Body of pancreas (tissue), 4 donors: ENCODE results near the gene IFI27L2. TPM values are rescaled to one million over a fixed set of nuclear protein-coding genes. Genes with fewer than 3 reads are reported as not detected.

ENCODE experiments used
- ATAC-seq: fragments of 150-250 bp; one replicate; pipeline ENCODE4 v1.9.1; 2016
- DNase-seq, 4 donors: peaks; one replicate each; pipeline ENCODE4 v3.0.0-alpha.2; 2019
- H3K27ac ChIP-seq, 4 donors: fragments of 200-600 bp; sonication (generic); 1 replicate in 3 of 4; 2 replicates in 1 of 4; pipeline versions ENCODE4 v1.5.1 to v1.6.1; 2016 to 2019; ENCODE audit warnings: mild to moderate bottlenecking in 1 of 4, mixed read lengths in 1 of 4, moderate library complexity in 1 of 4
- H3K27me3 ChIP-seq, 2 donors: fragments of 200-600 bp; sonication (generic); one replicate each; pipeline ENCODE4 v1.6.0; 2016; ENCODE audit warnings: mild to moderate bottlenecking in 1 of 2
- H3K36me3 ChIP-seq, 2 donors: fragments of 200-600 bp; sonication (generic); replicated peaks in 1 of 2; 2 replicates each; pipeline ENCODE4 v1.5.1; 2016; ENCODE audit warnings: low read depth in 2 of 2; ENCODE audit not compliant: insufficient read depth in 1 of 2
- H3K4me1 ChIP-seq: fragments of 200-600 bp; sonication (generic); one replicate; pipeline ENCODE4 v1.6.0; 2016
- H3K4me3 ChIP-seq, 2 donors: fragments of 200-600 bp; sonication (generic); 1 replicate in 1 of 2; 2 replicates in 1 of 2; pipeline ENCODE4 v1.5.1; 2016 to 2019
- H3K9me3 ChIP-seq, 3 donors: fragments of 200-600 bp; sonication (generic); 1 replicate in 2 of 3; 2 replicates in 1 of 3; pipeline ENCODE4 v1.5.1; 2016
- POLR2A ChIP-seq, 3 donors: fragments of 450-650 bp; IDR thresholded peaks; one replicate each; pipeline ENCODE4 v1.6.1; 2016; ENCODE audit warnings: antibody characterized with exemption in 3 of 3, mild to moderate bottlenecking in 2 of 3
- WGBS, 2 donors: methylation state at CpG; one replicate each; pipeline ENCODE4 v1.1.5; 2017; 5-methylcytosine and 5-hydroxymethylcytosine counted together
- intact Hi-C: fragments of 100-400 bp; cut with DNase I; formaldehyde crosslinking; loops from one replicate; pipeline ENCODE4 v1.15.1; 2023
- total RNA-seq, 2 donors: library from RNA; depleted of rRNA; stranded (reverse); fragments of >200 nt; gene quantifications; one replicate each; pipeline ENCODE4 v1.1.0, GENCODE V29; 2016
- TF ChIP-seq, protein P1 (sequence below), 7 experiments: fragments of 450-650 bp in 4 of 7; fragments of 200-600 bp in 3 of 7; sonication (generic) in 3 of 7; IDR thresholded peaks; one replicate each; pipeline ENCODE4 v1.5.1; 2016 to 2019; ENCODE audit warnings: antibody characterized with exemption in 7 of 7

IFI27L2 gene
- total RNA-seq, 2 donors from 2014 or later, result 12.7 to 66.3 TPM

DNA sequence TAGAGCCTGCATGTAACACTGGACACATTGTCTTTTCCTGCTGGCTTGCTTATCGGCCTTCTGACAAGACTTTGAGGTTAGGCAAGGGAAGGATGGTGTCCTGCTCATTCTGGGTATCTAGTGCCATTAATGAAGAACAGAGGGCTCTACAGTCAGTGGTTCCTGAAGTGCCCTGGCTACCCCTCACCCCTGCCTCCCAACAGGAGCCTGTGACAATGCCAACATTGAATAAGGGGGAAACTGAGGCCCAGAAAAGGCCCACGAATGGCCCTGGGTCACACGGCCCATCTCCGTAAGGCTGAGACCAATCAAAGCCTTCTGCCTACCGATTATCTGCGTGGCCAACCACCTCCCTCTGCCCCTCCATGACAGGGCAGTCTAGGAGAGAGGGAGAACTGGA lies 2.1 kb downstream of the IFI27L2 start:
- intact Hi-C loops, result no loop called here
- H3K27me3 ChIP-seq, result peaks cover 0 to 8% of the 10 kb centered on the region in 2 donors
- no peak overlapping the region for H3K27ac ChIP-seq
- no peak overlapping the region for H3K4me3 ChIP-seq
- TF ChIP-seq POLR2A (IDR thresholded peaks at IDR 0.05), result no peak
- TF ChIP-seq, protein P1, sequence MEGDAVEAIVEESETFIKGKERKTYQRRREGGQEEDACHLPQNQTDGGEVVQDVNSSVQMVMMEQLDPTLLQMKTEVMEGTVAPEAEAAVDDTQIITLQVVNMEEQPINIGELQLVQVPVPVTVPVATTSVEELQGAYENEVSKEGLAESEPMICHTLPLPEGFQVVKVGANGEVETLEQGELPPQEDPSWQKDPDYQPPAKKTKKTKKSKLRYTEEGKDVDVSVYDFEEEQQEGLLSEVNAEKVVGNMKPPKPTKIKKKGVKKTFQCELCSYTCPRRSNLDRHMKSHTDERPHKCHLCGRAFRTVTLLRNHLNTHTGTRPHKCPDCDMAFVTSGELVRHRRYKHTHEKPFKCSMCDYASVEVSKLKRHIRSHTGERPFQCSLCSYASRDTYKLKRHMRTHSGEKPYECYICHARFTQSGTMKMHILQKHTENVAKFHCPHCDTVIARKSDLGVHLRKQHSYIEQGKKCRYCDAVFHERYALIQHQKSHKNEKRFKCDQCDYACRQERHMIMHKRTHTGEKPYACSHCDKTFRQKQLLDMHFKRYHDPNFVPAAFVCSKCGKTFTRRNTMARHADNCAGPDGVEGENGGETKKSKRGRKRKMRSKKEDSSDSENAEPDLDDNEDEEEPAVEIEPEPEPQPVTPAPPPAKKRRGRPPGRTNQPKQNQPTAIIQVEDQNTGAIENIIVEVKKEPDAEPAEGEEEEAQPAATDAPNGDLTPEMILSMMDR (IDR thresholded peaks at IDR 0.05), result no peak
- 75 to 83% methylated on average over 4 to 6 of the region's 6 CpGs for WGBS, 2 donors
- peaks cover 16% of the 10 kb centered on the region for H3K4me1 ChIP-seq
- no peaks in the 10 kb centered on the region for H3K9me3 ChIP-seq
- ATAC-seq (no peak), DNase-seq (no peak)
- H3K36me3 ChIP-seq, result no peaks in the 10 kb centered on the region

GRCh38 chr14:94126800-94127199 lies 2.6 kb downstream of the IFI27L2 start:
- Histone ChIP-seq H3K4me1 (peaks cover 16% of the 10 kb centered on the region), H3K27me3 (peaks cover 0 to 8% of the 10 kb centered on the region in 2 donors), H3K36me3 (no peaks in the 10 kb centered on the region), H3K27ac (no peak overlapping the region), H3K9me3 (no peaks in the 10 kb centered on the region), H3K4me3 (no peak overlapping the region)
- WGBS, 2 donors, result 74 to 76% methylated on average over 5 of the region's 5 CpGs
- no peak for ATAC-seq
- intact Hi-C loops, result no loop called here
- TF ChIP-seq POLR2A (IDR thresholded peaks at IDR 0.05), result no peak
- TF ChIP-seq, protein P1 (IDR thresholded peaks at IDR 0.05), result no peak
- DNase-seq, result no peak

- TF ChIP-seq, protein P1 (IDR thresholded peaks at IDR 0.05), result no peak
- no peak for TF ChIP-seq POLR2A (IDR thresholded peaks at IDR 0.05)
- Histone ChIP-seq H3K4me1 (peaks cover 16% of the 10 kb centered on the region), H3K27me3 (peaks cover 0 to 5% of the 10 kb centered on the region in 2 donors), H3K9me3 (no peaks in the 10 kb centered on the region), H3K27ac (no peak overlapping the region), H3K36me3 (no peaks in the 10 kb centered on the region), H3K4me3 (no peak overlapping the region)
- DNase-seq (no peak), ATAC-seq (no peak)
- intact Hi-C loops, result no loop called here
- WGBS, 2 donors, result 50 to 60% methylated on average over 1 of the region's 1 CpG
Observed at GRCh38 chr14:94126419-94126677, 3.1 kb downstream of the IFI27L2 start.

DNA sequence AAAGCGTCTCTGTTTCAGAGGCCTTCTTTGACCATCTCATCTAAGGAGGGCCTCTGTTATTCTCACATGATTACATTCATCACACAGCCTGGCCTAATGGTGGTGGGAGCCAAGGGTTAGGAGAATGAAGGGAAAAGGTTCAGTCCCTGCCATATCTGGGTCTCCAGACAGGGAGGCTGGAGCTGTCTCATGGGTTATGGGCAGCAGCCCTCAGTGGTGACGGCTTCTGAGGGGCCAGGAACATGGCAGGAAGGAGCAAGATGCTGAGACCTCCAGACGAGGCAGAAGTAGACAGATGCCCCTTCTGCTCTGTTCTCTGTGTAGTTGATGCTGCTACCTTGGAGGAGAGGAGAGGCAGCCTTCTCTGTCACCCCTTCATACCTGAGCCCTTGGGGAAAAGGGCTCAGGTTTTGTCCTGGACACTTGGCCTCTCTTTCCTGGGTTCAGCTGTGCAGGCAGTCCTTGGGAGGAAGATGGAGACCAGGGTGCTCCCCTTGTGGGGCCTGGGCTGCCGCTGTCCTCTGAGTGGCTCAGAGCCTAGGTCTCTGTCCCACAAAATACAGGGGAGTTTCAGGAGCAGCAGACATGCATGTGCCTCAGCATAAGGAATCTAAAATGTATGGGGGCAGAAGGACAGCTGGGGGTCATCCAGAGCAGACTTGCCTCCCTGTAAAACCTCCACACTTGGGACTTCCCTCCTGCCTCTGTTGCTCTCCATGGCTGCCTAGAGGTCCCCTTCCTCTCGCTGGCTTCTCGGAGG lies 3.6 kb downstream of the IFI27L2 start:
- intact Hi-C loops, result no loop called here
- Histone ChIP-seq H3K36me3 (no peaks in the 10 kb centered on the region), H3K27ac (no peak overlapping the region), H3K4me1 (peaks cover 16% of the 10 kb centered on the region), H3K4me3 (no peak overlapping the region), H3K9me3 (no peaks in the 10 kb centered on the region), H3K27me3 (no peaks in the 10 kb centered on the region)
- no peak for TF ChIP-seq POLR2A (IDR thresholded peaks at IDR 0.05)
- TF ChIP-seq, protein P1 (IDR thresholded peaks at IDR 0.05), result no peak
- no peak for DNase-seq
- 85 to 90% methylated on average over 6 of the region's 6 CpGs for WGBS, 2 donors
- ATAC-seq, result no peak
